ENCODE measurements around the gene ZDHHC17. TPM values are rescaled to one million over a fixed set of nuclear protein-coding genes. Genes with fewer than 3 reads are reported as not detected.
A peak's percentile ranks its signal among the peaks of the same experiment; 100 is the strongest.

Gene ZDHHC17
- total RNA-seq, 1 donor from 2014 or later = 69.2 TPM

DNA sequence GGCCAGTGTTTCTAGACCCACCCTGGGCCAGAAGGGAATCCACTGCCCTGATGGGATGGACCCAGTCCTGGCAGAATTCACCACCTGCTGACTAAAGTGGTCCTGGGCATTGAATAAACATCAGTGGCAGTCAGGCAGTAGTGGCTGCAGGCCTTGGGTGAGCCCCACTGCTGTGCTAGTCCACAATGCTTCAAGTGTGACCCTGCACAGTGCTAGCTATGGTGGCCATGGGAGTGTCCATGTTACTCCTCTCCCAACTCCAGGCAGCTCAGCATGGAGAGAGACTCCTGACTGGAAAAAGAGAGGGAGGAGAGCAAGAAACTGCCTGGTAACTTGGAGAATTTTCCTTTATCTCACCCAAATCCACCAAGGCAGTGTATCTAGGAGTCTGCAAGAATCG, 132.4 kb downstream of the ZDHHC17 start:
- no peaks in the 10 kb centered on the region for H3K4me1 Mint-ChIP-seq (ENCODE audit: low read depth)
- H3K4me3 Mint-ChIP-seq (ENCODE audit: low read depth) = no peak overlapping the region
- peaks cover 6% of the 10 kb centered on the region for H3K27me3 Mint-ChIP-seq
- no peaks in the 10 kb centered on the region for H3K36me3 Mint-ChIP-seq (ENCODE audit: insufficient read depth)
- H3K9me3 Mint-ChIP-seq (ENCODE audit: low read depth) = peaks cover 6% of the 10 kb centered on the region
- TF ChIP-seq CTCF (IDR thresholded peaks at IDR 0.05; ENCODE audit: unreplicated experiment) = no peak
- H3K27ac Mint-ChIP-seq = no peak overlapping the region
- DNase-seq (ENCODE audit: low spot score, unreplicated experiment) = no peak

- Mint-ChIP-seq H3K27me3 (no peaks in the 10 kb centered on the region), H3K27ac (no peak overlapping the region), H3K9me3 (ENCODE audit: low read depth) (peaks cover 6% of the 10 kb centered on the region), H3K4me1 (ENCODE audit: low read depth) (no peaks in the 10 kb centered on the region), H3K4me3 (ENCODE audit: low read depth) (no peak overlapping the region), H3K36me3 (ENCODE audit: insufficient read depth) (no peaks in the 10 kb centered on the region)
- DNase-seq (ENCODE audit: low spot score, unreplicated experiment) = no peak
- TF ChIP-seq CTCF (IDR thresholded peaks at IDR 0.05; ENCODE audit: unreplicated experiment) = no peak
These were observed 134.5 kb downstream of the ZDHHC17 start for GRCh38 chr12:76898442-76898841.

- no peaks in the 10 kb centered on the region for H3K4me1 Mint-ChIP-seq (ENCODE audit: low read depth)
- no peaks in the 10 kb centered on the region for H3K27me3 Mint-ChIP-seq
- no peak overlapping the region for H3K4me3 Mint-ChIP-seq (ENCODE audit: low read depth)
- TF ChIP-seq CTCF (IDR thresholded peaks at IDR 0.05; ENCODE audit: unreplicated experiment) = no peak
- H3K9me3 Mint-ChIP-seq (ENCODE audit: low read depth) = peaks cover 2% of the 10 kb centered on the region
- no peak overlapping the region for H3K27ac Mint-ChIP-seq
- H3K36me3 Mint-ChIP-seq (ENCODE audit: insufficient read depth) = no peaks in the 10 kb centered on the region
- no peak for DNase-seq (ENCODE audit: low spot score, unreplicated experiment)
These were observed 135.6 kb downstream of the ZDHHC17 start for GRCh38 chr12:76899522-76899921.

GRCh38 chr12:76901628-76902380, 137.9 kb downstream of the ZDHHC17 start:
- Mint-ChIP-seq H3K4me3 (ENCODE audit: low read depth) (no peak overlapping the region), H3K9me3 (ENCODE audit: low read depth) (no peaks in the 10 kb centered on the region), H3K4me1 (ENCODE audit: low read depth) (no peaks in the 10 kb centered on the region), H3K27me3 (no peaks in the 10 kb centered on the region), H3K27ac (peak overlapping the region; percentile 25), H3K36me3 (ENCODE audit: insufficient read depth) (no peaks in the 10 kb centered on the region)
- no peak for TF ChIP-seq CTCF (IDR thresholded peaks at IDR 0.05; ENCODE audit: unreplicated experiment)
- DNase-seq (ENCODE audit: low spot score, unreplicated experiment) = no peak

Other genes starting within 250 kb of the ZDHHC17 start
- 65.3 and 71.4 TPM in 2 replicates for gene OSBPL8, start 204.3 kb upstream of the ZDHHC17 start, total RNA-seq
- 90.0 and 96.1 TPM in 2 replicates for gene CSRP2, start 114.9 kb downstream of the ZDHHC17 start, total RNA-seq

Data from progenitor cell of endocrine pancreas (in vitro differentiated cells).